Naive thymus-derived CD4-positive, alpha-beta T cell (primary cell): Measurements from ENCODE around the gene UTS2. TPM values are rescaled to one million over a fixed set of nuclear protein-coding genes. Genes with fewer than 3 reads are reported as not detected.

Source experiments
- ATAC-seq: fragments of 150-1000 bp; cut with Tn5 transposase; 2 replicates; pipeline ENCODE4 v1.10.0; 2021; ENCODE audit warnings: mild to moderate bottlenecking, moderate library complexity
- CTCF ChIA-PET: fragments of 350-600 bp; sonication (Branson Sonifier 250); formaldehyde crosslinking; loops from one replicate; lab custom pipeline; 2021; ENCODE audit warnings: antibody characterized with exemption; lab: Charles Lee
- POLR2A ChIA-PET: fragments of 350-600 bp; sonication (Branson Sonifier 250); formaldehyde crosslinking; loops from one replicate; lab custom pipeline; 2021; ENCODE audit warnings: antibody characterized with exemption, inconsistent platforms; lab: Charles Lee
- DNase-seq, 9 donors: peaks; one replicate each; pipeline versions ENCODE4 v3.0.0 to v3.0.0-alpha.2; 2020 to 2022; ENCODE audit warnings: mixed read lengths in 1 of 9
- H3K27ac ChIP-seq: one replicate; pipeline ENCODE4 v1.7.0; 2013; ENCODE audit warnings: mild to moderate bottlenecking, low read depth, low read length, moderate library complexity
- H3K27me3 ChIP-seq, 2 donors: one replicate each; pipeline ENCODE4 v1.7.0; 2013; ENCODE audit warnings: low read length in 2 of 2, mild to moderate bottlenecking in 2 of 2, moderate library complexity in 2 of 2; ENCODE audit not compliant: control insufficient read depth in 2 of 2, insufficient read depth in 2 of 2
- H3K36me3 ChIP-seq, 3 experiments: 1 replicate in 2 of 3; 2 replicates in 1 of 3; pipeline ENCODE4 v1.7.0; 2013; ENCODE audit warnings: low read length in 3 of 3, mild to moderate bottlenecking in 3 of 3, moderate library complexity in 1 of 3; ENCODE audit not compliant: insufficient read depth in 3 of 3, control insufficient read depth in 2 of 3
- H3K4me1 ChIP-seq, 2 donors: one replicate each; pipeline ENCODE4 v1.7.0; 2013; ENCODE audit warnings: low read length in 2 of 2, mild to moderate bottlenecking in 2 of 2, moderate library complexity in 1 of 2; ENCODE audit not compliant: control insufficient read depth in 2 of 2, insufficient read depth in 2 of 2
- H3K4me3 ChIP-seq: 2 replicates; pipeline ENCODE4 v1.7.0; 2013; ENCODE audit warnings: mild to moderate bottlenecking, low read length
- H3K9me3 ChIP-seq, 3 experiments: 1 replicate in 2 of 3; 2 replicates in 1 of 3; pipeline ENCODE4 v1.7.0; 2013; ENCODE audit warnings: low read length in 3 of 3; ENCODE audit not compliant: control insufficient read depth in 2 of 3
- H3K27ac Mint-ChIP-seq, 9 donors: one replicate each; pipeline ENCODE4 v1.8.0; 2020 to 2022; ENCODE audit warnings: mixed read lengths in 9 of 9, mild to moderate bottlenecking in 8 of 9, moderate library complexity in 5 of 9, inconsistent platforms in 2 of 9
- H3K27me3 Mint-ChIP-seq, 5 donors: one replicate each; pipeline ENCODE4 v1.8.0; 2021 to 2022; ENCODE audit warnings: mixed read lengths in 5 of 5, mild to moderate bottlenecking in 1 of 5
- H3K36me3 Mint-ChIP-seq, 5 donors: one replicate each; pipeline ENCODE4 v1.8.0; 2020 to 2022; ENCODE audit warnings: mixed read lengths in 5 of 5, mild to moderate bottlenecking in 3 of 5, inconsistent platforms in 1 of 5
- H3K4me1 Mint-ChIP-seq, 7 donors: one replicate each; pipeline ENCODE4 v1.8.0; 2020 to 2022; ENCODE audit warnings: mixed read lengths in 7 of 7, mild to moderate bottlenecking in 3 of 7, inconsistent platforms in 1 of 7
- H3K4me3 Mint-ChIP-seq, 10 donors: one replicate each; pipeline ENCODE4 v1.8.0; 2020 to 2022; ENCODE audit warnings: mild to moderate bottlenecking in 10 of 10, mixed read lengths in 10 of 10, moderate library complexity in 6 of 10, inconsistent platforms in 2 of 10
- H3K9me3 Mint-ChIP-seq, 11 donors: one replicate each; pipeline ENCODE4 v1.8.0; 2020 to 2022; ENCODE audit warnings: mixed read lengths in 11 of 11, mild to moderate bottlenecking in 4 of 11, inconsistent platforms in 1 of 11, moderate library complexity in 1 of 11
- intact Hi-C, 2 donors: fragments of 100-400 bp; cut with micrococcal nuclease; formaldehyde crosslinking; loops; one replicate each; pipeline ENCODE4 v1.15.1; 2023
- polyA plus RNA-seq, 2 donors: library from polyadenylated mRNA; unstranded; fragments of 300-500 nt; fragmentation: Illumina TruSeq; gene quantifications; one replicate each; pipeline ENCODE4 v1.2.3, GENCODE V29; 2021
- total RNA-seq, 6 experiments: library from RNA in 5 of 6; stranded (reverse) in 5 of 6; gene quantifications; 1 replicate in 5 of 6; 2 replicates in 1 of 6; pipeline ENCODE4 v1.2.3 and lab custom pipeline; 2021 to 2026

UTS2 gene
- total and polyA plus RNA-seq, 7 experiments from 2014 or later = 0.39 TPM; not detected in 6

DNA sequence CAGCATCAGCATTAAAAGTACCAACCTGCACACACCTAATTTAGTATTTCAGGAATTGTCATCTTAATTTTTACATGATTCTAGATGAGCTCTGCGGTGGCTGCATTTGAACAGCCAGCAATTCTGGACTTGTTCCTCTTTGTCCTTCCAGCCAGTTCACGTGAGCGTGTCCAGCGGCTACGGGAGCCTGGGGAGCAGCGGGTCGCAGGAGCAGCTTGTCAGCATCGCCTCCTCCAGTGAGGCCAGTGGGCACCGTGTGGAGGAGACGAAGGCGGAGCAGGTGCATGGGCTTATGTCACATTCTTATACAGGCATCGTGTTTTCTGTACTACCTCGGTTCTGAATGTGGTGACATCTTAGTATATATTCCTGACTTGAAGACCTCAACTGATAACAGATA, 43.1 kb downstream of the UTS2 start:
- CTCF ChIA-PET = no interaction called here
- Mint-ChIP-seq H3K27ac (no peak overlapping the region), H3K4me1 (no peaks in the 10 kb centered on the region), H3K36me3 (peaks cover 14 to 65% (median 41%) of the 10 kb centered on the region in 5 donors), H3K27me3 (no peaks in the 10 kb centered on the region), H3K9me3 (peaks cover 8 to 19% (median 15%) of the 10 kb centered on the region in 11 donors), H3K4me3 (no peak overlapping the region)
- Histone ChIP-seq H3K27me3 (no peaks in the 10 kb centered on the region), H3K9me3 (peaks cover 0 to 10% (median 0%) of the 10 kb centered on the region in 3 experiments), H3K4me3 (no peak overlapping the region), H3K36me3 (peaks cover 0 to 33% (median 0%) of the 10 kb centered on the region in 3 experiments), H3K4me1 (no peaks in the 10 kb centered on the region), H3K27ac (no peak overlapping the region)
- POLR2A ChIA-PET = no interaction called here
- intact Hi-C loops = loop anchor here in 1 of 2 donors (2.0 kb wide), 1 partner anchor 93 kb away; no protein-coding TSS in a partner anchor
- ATAC-seq (no peak), DNase-seq (no peak)

DNA sequence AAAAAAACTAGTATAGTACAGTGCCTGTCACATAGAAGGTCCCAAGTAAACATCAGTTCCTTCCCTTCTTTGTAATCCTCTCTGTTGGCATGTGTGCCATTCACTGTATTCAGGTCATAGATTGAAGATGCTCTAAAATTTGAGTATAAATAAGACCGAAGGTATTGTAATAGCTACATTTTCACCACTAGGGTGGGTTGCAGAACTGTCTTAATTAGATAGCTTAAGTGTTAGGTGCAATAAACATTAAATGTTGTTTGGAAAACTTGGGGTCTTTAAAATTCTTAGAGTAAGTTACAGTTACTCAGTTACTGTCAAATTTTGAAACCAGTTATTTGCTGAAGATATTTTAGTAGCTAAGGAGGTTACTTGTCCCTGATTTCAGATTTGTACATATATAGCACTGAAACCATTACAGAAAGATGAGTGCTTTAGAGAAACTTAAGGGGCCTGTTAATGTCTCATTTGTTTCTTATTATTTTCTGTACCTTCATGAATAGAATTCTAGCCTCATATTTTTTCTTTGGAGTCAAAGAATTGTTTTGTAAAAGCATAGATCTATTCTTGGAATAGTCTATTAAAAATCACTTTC, 44.5 kb downstream of the UTS2 start:
- peak; percentile 54 for ATAC-seq
- DNase-seq = peak in 1 of 9 donors; percentile 13

DNA sequence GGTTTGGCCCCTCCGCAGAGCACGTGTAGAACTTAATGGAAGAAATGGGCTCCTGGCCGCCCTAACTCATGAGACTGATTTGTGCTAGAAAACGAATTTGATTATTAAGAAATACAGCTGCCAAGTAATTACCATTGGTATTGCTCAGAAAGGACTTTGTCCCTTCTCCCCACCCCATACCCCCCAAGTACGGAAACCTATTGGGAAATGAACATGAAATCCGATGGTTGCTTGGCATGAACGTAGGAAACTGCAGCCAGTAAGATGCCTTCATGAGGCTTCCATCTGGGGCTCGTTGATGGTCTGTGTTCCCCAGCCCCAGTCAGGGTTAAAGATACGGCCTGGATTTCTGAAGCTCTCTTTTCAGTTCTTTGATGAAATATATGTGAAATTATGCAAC, 47.4 kb downstream of the UTS2 start:
- no peaks in the 10 kb centered on the region for H3K4me1 Mint-ChIP-seq
- Histone ChIP-seq H3K36me3 (peaks cover 0 to 25% (median 0%) of the 10 kb centered on the region in 3 experiments), H3K4me1 (no peaks in the 10 kb centered on the region), H3K4me3 (no peak overlapping the region), H3K27me3 (no peaks in the 10 kb centered on the region), H3K27ac (no peak overlapping the region), H3K9me3 (no peaks in the 10 kb centered on the region)
- no peak for DNase-seq
- ATAC-seq = no peak
- no peaks in the 10 kb centered on the region for H3K27me3 Mint-ChIP-seq
- H3K4me3 Mint-ChIP-seq = no peak overlapping the region
- no peaks in the 10 kb centered on the region for H3K9me3 Mint-ChIP-seq
- ChIA-PET CTCF (no interaction called here), POLR2A (no interaction called here)
- intact Hi-C loops = no loop called here
- peaks cover 0 to 47% (median 12%) of the 10 kb centered on the region in 5 donors for H3K36me3 Mint-ChIP-seq
- H3K27ac Mint-ChIP-seq = no peak overlapping the region

More for the DNA sequence above, 44.5 kb downstream of the UTS2 start:
- Mint-ChIP-seq H3K4me1 (no peaks in the 10 kb centered on the region), H3K27me3 (no peaks in the 10 kb centered on the region), H3K9me3 (peaks cover 4 to 9% (median 6%) of the 10 kb centered on the region in 11 donors), H3K36me3 (peaks cover 5 to 64% (median 34%) of the 10 kb centered on the region in 5 donors), H3K4me3 (no peak overlapping the region), H3K27ac (peak overlapping the region in 1 of 9 donors; percentile 14)
- ChIA-PET POLR2A (no interaction called here), CTCF (interaction anchor here (0.6 kb wide), 1 partner anchor 1650 kb away, joined by 5 read pairs; no protein-coding TSS in a partner anchor)
- H3K4me1 ChIP-seq = no peaks in the 10 kb centered on the region
- H3K36me3 ChIP-seq = peaks cover 0 to 37% (median 0%) of the 10 kb centered on the region in 3 experiments
- peaks cover 0 to 4% (median 0%) of the 10 kb centered on the region in 3 experiments for H3K9me3 ChIP-seq
- intact Hi-C loops = loop anchor here (1.0 to 2.0 kb wide), 2 partner anchors 94 kb away; no protein-coding TSS in a partner anchor
- no peaks in the 10 kb centered on the region for H3K27me3 ChIP-seq
- H3K27ac ChIP-seq = no peak overlapping the region
- H3K4me3 ChIP-seq = no peak overlapping the region

Other genes with a start within 250 kb of the UTS2 start
- 10 to 100 TPM; 38.7 to 87.1 (median 60.9) TPM for gene VAMP3, start 81.8 kb downstream of the UTS2 start, total RNA-seq
- gene VAMP3, start 81.8 kb downstream of the UTS2 start, polyA plus RNA-seq = 10 to 100 TPM; 33.8 to 36.6 TPM
- 10 to 100 TPM in 1 of 5 experiments, 1 to 10 TPM in 4; 2.2 to 10.4 (median 5.1) TPM for gene PER3, start 68.8 kb downstream of the UTS2 start, total RNA-seq
- 1 to 10 TPM; 2.8 to 4.1 TPM for gene PER3, start 68.8 kb downstream of the UTS2 start, polyA plus RNA-seq
- 1 to 10 TPM in 1 of 5 experiments, under 1 TPM in 4; 0.11 to 6.6 (median 0.27) TPM for gene TNFRSF9, start 87.8 kb upstream of the UTS2 start, total RNA-seq
- under 1 TPM in 1 of 2 donors, not detected in 1; 0.10 TPM for gene TNFRSF9, start 87.8 kb upstream of the UTS2 start, polyA plus RNA-seq
- gene PARK7, start 108.6 kb upstream of the UTS2 start, total RNA-seq = 100 to 1,000 TPM in 3 of 5 experiments, 10 to 100 TPM in 2; 97.1 to 255 (median 106) TPM
- gene PARK7, start 108.6 kb upstream of the UTS2 start, polyA plus RNA-seq = 100 to 1,000 TPM; 325 to 364 TPM
- 1 to 10 TPM in 2 of 5 experiments, under 1 TPM in 3; 0.36 to 1.7 (median 0.98) TPM for gene ERRFI1, start 173.2 kb upstream of the UTS2 start, total RNA-seq
- under 1 TPM; 0.18 to 0.56 TPM for gene ERRFI1, start 173.2 kb upstream of the UTS2 start, polyA plus RNA-seq